Panc1 (cell line): ENCODE results near the gene MATN4. TPM values are rescaled to one million over a fixed set of nuclear protein-coding genes. Genes with fewer than 3 reads are reported as not detected.

Source experiments
- ATAC-seq: fragments of 200-7000 bp; cut with Tn5 transposase; 2 replicates; pipeline ENCODE4 v1.9.1; 2020; ENCODE audit warnings: mild to moderate bottlenecking, moderate library complexity
- BruUV-seq: library from RNA; stranded (reverse); fragments of 400-500 nt; replicated peaks from 2 replicates; lab custom pipeline; 2021; lab: Mats Ljungman, UMichigan
- CTCF ChIA-PET: fragments of 300-600 bp; sonication (Branson Sonifier 250); formaldehyde crosslinking; loops from one replicate; lab custom pipeline; 2022; ENCODE audit warnings: antibody characterized with exemption; lab: Charles Lee
- POLR2A ChIA-PET: fragments of 300-600 bp; sonication (Branson Sonifier 250); formaldehyde crosslinking; loops from one replicate; lab custom pipeline; 2022; ENCODE audit warnings: antibody characterized with exemption; lab: Charles Lee
- DNase-seq: peaks from one replicate; pipeline ENCODE4 v3.0.0-alpha.2; 2010; ENCODE audit warnings: low read depth, low spot score
- H3K27ac ChIP-seq: 2 replicates; pipeline ENCODE4 v1.5.1; 2011; ENCODE audit warnings: mild to moderate bottlenecking, low read length, inconsistent platforms
- H3K27me3 ChIP-seq: fragments of 200-500 bp; sonication (Bioruptor generic); 2 replicates; pipeline ENCODE4 v1.6.0; 2014; ENCODE audit warnings: low read length, inconsistent platforms; ENCODE audit not compliant: control insufficient read depth, insufficient read depth
- H3K36me3 ChIP-seq: fragments of 200-500 bp; sonication (Bioruptor generic); 2 replicates; pipeline ENCODE4 v1.5.1; 2014; ENCODE audit warnings: inconsistent platforms, mild to moderate bottlenecking, low read length, moderate library complexity; ENCODE audit not compliant: control insufficient read depth, insufficient read depth
- H3K4me1 ChIP-seq: 2 replicates; pipeline ENCODE4 v1.5.1; 2011; ENCODE audit warnings: inconsistent platforms, mild to moderate bottlenecking, low read length, moderate library complexity; ENCODE audit not compliant: control insufficient read depth, insufficient read depth
- H3K4me3 ChIP-seq, 2 experiments: 2 replicates each; pipeline ENCODE4 v1.5.1; 2011 to 2012; ENCODE audit warnings: low read depth in 2 of 2, low read length in 2 of 2, mild to moderate bottlenecking in 2 of 2, inconsistent platforms in 1 of 2, moderate library complexity in 1 of 2
- H3K9me3 ChIP-seq: fragments of 200-500 bp; sonication (Bioruptor generic); 2 replicates; pipeline ENCODE4 v1.5.1; 2014; ENCODE audit warnings: low read depth, mild to moderate bottlenecking, inconsistent platforms, low read length, moderate library complexity; ENCODE audit not compliant: control insufficient read depth, insufficient read depth
- CTCF ChIP-seq: fragments of 450-650 bp; IDR thresholded peaks from 2 replicates; pipeline ENCODE4 v1.5.1; 2017; ENCODE audit warnings: mild to moderate bottlenecking
- POLR2AphosphoS5 ChIP-seq: IDR thresholded peaks from 2 replicates; pipeline ENCODE4 v1.6.1; 2012; ENCODE audit warnings: mild to moderate bottlenecking, low read depth, low read length, moderate library complexity
- REST ChIP-seq, 2 experiments: IDR thresholded peaks; 2 replicates each; pipeline ENCODE4 v1.6.1; 2011 to 2012; ENCODE audit warnings: low read depth in 2 of 2, control low read depth in 1 of 2, low read length in 1 of 2, mild to moderate bottlenecking in 1 of 2, moderate library complexity in 1 of 2; ENCODE audit not compliant: insufficient read depth in 1 of 2
- SIN3A ChIP-seq: IDR thresholded peaks from 2 replicates; pipeline ENCODE4 v1.6.1; 2012; ENCODE audit warnings: low read depth, mild to moderate bottlenecking, low read length, moderate library complexity, borderline replicate concordance; ENCODE audit not compliant: insufficient read depth
- TCF7L2 ChIP-seq: IDR thresholded peaks from 2 replicates; pipeline ENCODE4 v1.6.1; 2011; ENCODE audit warnings: mild to moderate bottlenecking, low read depth, low read length, inconsistent platforms
- in situ Hi-C: cut with HindIII; loops from 2 replicates; pipeline ENCODE4 v1.10.0; 2016; ENCODE audit warnings: low sequenced_read_pairs, low pct_unique_long_range_greater_than_20kb
- intact Hi-C: fragments of 100-400 bp; cut with micrococcal nuclease; formaldehyde crosslinking; loops from one replicate; pipeline ENCODE4 v1.10.0; 2022; ENCODE audit not compliant: unreplicated experiment
- total RNA-seq: library from RNA; stranded (reverse); gene quantifications from one replicate; pipeline ENCODE4 v1.2.1, GENCODE V29; 2021; ENCODE audit not compliant: unreplicated experiment

Gene MATN4
- total RNA-seq, 1 experiment from 2014 or later = 0.15 TPM

GRCh38 chr20:45291526-45291925, 16.6 kb downstream of the MATN4 start:
- intact Hi-C loops = loop anchor here (5.0 to 10.0 kb wide), 2 partner anchors 187 to 249 kb away; partner anchors contain the start of gene KCNS1
- Histone ChIP-seq H3K4me3 (no peak overlapping the region), H3K9me3 (peaks cover 4% of the 10 kb centered on the region; the same call in 1 of the 2 replicates), H3K27ac (no peak overlapping the region), H3K36me3 (no peaks in the 10 kb centered on the region), H3K4me1 (no peaks in the 10 kb centered on the region), H3K27me3 (peaks cover 2% of the 10 kb centered on the region; the same call in 1 of the 2 replicates)
- in situ Hi-C loops = no loop called here
- ATAC-seq (no peak), DNase-seq (no peak)
- CTCF ChIA-PET = interaction anchor here (0.8 to 3.3 kb wide), 6 partner anchors 153 to 280 kb away, joined by 3 to 15 read pairs (median 5); no protein-coding TSS in a partner anchor
- TF ChIP-seq SIN3A (no peak), POLR2AphosphoS5 (no peak), REST (IDR thresholded peaks at IDR 0.05; ENCODE audit: insufficient read depth in 1 of 2, low read depth in 2 of 2, low read length in 1 of 2) (no peak), TCF7L2 (no peak), CTCF (no peak)
- no TSS peak for BruUV-seq
- POLR2A ChIA-PET = interaction anchor here (0.6 to 1.1 kb wide), 3 partner anchors 16 to 224 kb away, joined by 3 read pairs; partner anchors contain the start of gene SPINT3

- ATAC-seq (peak; percentile 76), DNase-seq (peak; percentile 56)
- no peak for TF ChIP-seq TCF7L2
- no peak for TF ChIP-seq SIN3A
- peak; percentile 95 for TF ChIP-seq CTCF
- no peak for TF ChIP-seq REST (IDR thresholded peaks at IDR 0.05; ENCODE audit: insufficient read depth in 1 of 2, low read depth in 2 of 2, low read length in 1 of 2)
- no peak for TF ChIP-seq POLR2AphosphoS5
- H3K36me3 ChIP-seq = no peaks in the 10 kb centered on the region
- no TSS peak for BruUV-seq
- POLR2A ChIA-PET = interaction anchor here (0.6 to 1.1 kb wide), 3 partner anchors 21 to 225 kb away, joined by 3 to 5 read pairs (median 3); partner anchors contain the start of gene SPINT3
- H3K27me3 ChIP-seq = peaks cover 2% of the 10 kb centered on the region; the same call in 1 of the 2 replicates
- no peak overlapping the region for H3K27ac ChIP-seq
- peaks cover 4% of the 10 kb centered on the region; the same call in 1 of the 2 replicates for H3K9me3 ChIP-seq
- in situ Hi-C loops (no loop called here), intact Hi-C loops (loop anchor here (5.0 to 10.0 kb wide), 2 partner anchors 186 to 249 kb away; partner anchors contain the start of gene KCNS1)
- CTCF ChIA-PET = interaction anchor here (0.5 to 1.4 kb wide), 6 partner anchors 22 to 280 kb away, joined by 3 to 9 read pairs (median 4); no protein-coding TSS in a partner anchor
- no peaks in the 10 kb centered on the region for H3K4me1 ChIP-seq
- H3K4me3 ChIP-seq = no peak overlapping the region
Observed at GRCh38 chr20:45290677-45291355, 17.3 kb downstream of the MATN4 start.
